Esophagus muscularis mucosa (tissue), 4 donors: ENCODE results near the gene KRT74.

Experiments used
- EP300 ChIP-seq: sonication (generic); formaldehyde crosslinking; IDR thresholded peaks from one replicate; pipeline ENCODE4 v1.6.1; 2017; ENCODE audit warnings: antibody characterized with exemption
- POLR2A ChIP-seq: fragments of 450-650 bp; IDR thresholded peaks from one replicate; pipeline ENCODE4 v1.6.1; 2017; ENCODE audit warnings: antibody characterized with exemption, moderate library complexity, mild to moderate bottlenecking, low read depth
- POLR2AphosphoS5 ChIP-seq, 2 donors: sonication (generic); formaldehyde crosslinking; IDR thresholded peaks; one replicate each; pipeline ENCODE4 v1.6.1; 2017; ENCODE audit warnings: antibody characterized with exemption in 2 of 2
- TF ChIP-seq, protein P1 (sequence below), 3 experiments: fragments of 200-600 bp in 2 of 3; fragments of 450-650 bp in 1 of 3; sonication (generic) in 2 of 3; IDR thresholded peaks; one replicate each; pipeline ENCODE4 v1.5.1; 2017 to 2019; ENCODE audit warnings: antibody characterized with exemption in 3 of 3, mild to moderate bottlenecking in 2 of 3, moderate library complexity in 1 of 3

DNA sequence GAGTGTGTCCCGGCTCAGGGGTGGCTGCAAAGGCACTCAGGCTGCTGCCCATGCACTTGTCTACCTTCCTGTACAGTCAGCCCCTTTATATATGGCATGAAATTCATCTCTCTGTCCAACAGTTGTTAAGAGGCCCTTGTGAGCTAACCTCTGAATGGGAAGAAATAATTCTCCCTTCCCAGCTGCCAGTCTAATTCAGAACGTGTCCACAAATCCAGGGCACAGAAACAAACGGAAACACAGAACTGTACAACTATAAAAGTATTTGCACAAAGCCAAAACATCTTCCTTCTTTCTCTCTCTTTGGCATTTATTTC lies 54.3 kb downstream of the KRT74 start:
- no peak for TF ChIP-seq POLR2AphosphoS5 (IDR thresholded peaks at IDR 0.05)
- TF ChIP-seq, protein P1, sequence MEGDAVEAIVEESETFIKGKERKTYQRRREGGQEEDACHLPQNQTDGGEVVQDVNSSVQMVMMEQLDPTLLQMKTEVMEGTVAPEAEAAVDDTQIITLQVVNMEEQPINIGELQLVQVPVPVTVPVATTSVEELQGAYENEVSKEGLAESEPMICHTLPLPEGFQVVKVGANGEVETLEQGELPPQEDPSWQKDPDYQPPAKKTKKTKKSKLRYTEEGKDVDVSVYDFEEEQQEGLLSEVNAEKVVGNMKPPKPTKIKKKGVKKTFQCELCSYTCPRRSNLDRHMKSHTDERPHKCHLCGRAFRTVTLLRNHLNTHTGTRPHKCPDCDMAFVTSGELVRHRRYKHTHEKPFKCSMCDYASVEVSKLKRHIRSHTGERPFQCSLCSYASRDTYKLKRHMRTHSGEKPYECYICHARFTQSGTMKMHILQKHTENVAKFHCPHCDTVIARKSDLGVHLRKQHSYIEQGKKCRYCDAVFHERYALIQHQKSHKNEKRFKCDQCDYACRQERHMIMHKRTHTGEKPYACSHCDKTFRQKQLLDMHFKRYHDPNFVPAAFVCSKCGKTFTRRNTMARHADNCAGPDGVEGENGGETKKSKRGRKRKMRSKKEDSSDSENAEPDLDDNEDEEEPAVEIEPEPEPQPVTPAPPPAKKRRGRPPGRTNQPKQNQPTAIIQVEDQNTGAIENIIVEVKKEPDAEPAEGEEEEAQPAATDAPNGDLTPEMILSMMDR (IDR thresholded peaks at IDR 0.05): no peak
- TF ChIP-seq POLR2A: no peak
- no peak for TF ChIP-seq EP300
